Fibroblast of lung (primary cell): ENCODE results near the gene CROCC.

ENCODE experiments used
- EZH2 ChIP-seq: IDR thresholded peaks from 2 replicates; pipeline ENCODE4 v1.5.1; 2012; ENCODE audit warnings: low read length, control low read depth, mild to moderate bottlenecking; ENCODE audit errors: missing control alignments
- TF ChIP-seq, protein P1 (sequence below), 2 donors: IDR thresholded peaks in 1 of 2; conservative IDR thresholded peaks in 1 of 2; 1 replicate in 1 of 2; 2 replicates in 1 of 2; pipeline ENCODE4 v1.5.1; 2011 to 2012; ENCODE audit warnings: low read length in 2 of 2, control low read depth in 1 of 2, inconsistent platforms in 1 of 2, low read depth in 1 of 2, mild to moderate bottlenecking in 1 of 2

DNA sequence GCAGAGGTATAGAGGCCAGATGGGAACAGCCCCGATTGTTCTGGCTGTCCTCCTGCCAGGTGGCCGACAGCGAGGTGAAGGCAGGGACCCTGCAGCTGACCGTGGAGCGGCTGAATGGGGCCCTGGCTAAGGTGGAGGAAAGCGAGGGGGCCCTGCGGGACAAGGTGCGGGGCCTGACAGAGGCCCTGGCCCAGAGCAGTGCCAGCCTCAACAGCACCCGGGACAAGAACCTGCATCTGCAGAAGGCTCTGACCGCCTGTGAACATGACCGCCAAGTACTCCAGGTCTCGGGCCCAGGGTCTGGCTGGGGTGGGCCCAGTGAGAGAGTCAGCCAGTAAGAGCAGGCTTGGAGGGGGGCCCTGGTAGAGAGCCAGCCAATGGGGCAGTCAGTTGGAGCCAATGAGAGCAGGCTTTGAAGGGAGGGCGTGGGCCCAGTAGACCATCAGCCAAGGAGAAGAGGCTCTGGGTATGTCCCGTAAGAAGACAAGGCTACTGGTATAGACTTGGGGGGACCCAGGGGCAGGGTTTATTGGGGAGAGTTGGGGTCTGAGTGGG, 47.4 kb downstream of the CROCC start:
- TF ChIP-seq, protein P1, sequence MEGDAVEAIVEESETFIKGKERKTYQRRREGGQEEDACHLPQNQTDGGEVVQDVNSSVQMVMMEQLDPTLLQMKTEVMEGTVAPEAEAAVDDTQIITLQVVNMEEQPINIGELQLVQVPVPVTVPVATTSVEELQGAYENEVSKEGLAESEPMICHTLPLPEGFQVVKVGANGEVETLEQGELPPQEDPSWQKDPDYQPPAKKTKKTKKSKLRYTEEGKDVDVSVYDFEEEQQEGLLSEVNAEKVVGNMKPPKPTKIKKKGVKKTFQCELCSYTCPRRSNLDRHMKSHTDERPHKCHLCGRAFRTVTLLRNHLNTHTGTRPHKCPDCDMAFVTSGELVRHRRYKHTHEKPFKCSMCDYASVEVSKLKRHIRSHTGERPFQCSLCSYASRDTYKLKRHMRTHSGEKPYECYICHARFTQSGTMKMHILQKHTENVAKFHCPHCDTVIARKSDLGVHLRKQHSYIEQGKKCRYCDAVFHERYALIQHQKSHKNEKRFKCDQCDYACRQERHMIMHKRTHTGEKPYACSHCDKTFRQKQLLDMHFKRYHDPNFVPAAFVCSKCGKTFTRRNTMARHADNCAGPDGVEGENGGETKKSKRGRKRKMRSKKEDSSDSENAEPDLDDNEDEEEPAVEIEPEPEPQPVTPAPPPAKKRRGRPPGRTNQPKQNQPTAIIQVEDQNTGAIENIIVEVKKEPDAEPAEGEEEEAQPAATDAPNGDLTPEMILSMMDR (conservative IDR thresholded peaks at IDR 0.05 in 1 of 2, IDR thresholded peaks at IDR 0.05 in 1 of 2; ENCODE audit: low read depth in 1 of 2, low read length in 2 of 2) = no peak
- TF ChIP-seq EZH2 = no peak
